ENCODE data around the gene AANAT.
"Not testable (repeated sequence)": the region's sequence is repeated elsewhere in the genome, so short reads cannot be mapped to it uniquely, and the experiment has no call there.

AANAT gene

GRCh38 chr17:76501827-76502307, 34.5 kb downstream of the AANAT start:
- H3K4me3 ChIP-seq (ENCODE audit: low read depth, low read length): peak overlapping the region; percentile 61
- TF ChIP-seq CTCF (IDR thresholded peaks at IDR 0.05; ENCODE audit: low read depth, low read length): no peak

- no peak for TF ChIP-seq CTCF (IDR thresholded peaks at IDR 0.05; ENCODE audit: low read depth, low read length)
- H3K4me3 ChIP-seq (ENCODE audit: low read depth, low read length): no peak overlapping the region
Measured at GRCh38 chr17:76502341-76503211, 35.2 kb downstream of the AANAT start.

DNA sequence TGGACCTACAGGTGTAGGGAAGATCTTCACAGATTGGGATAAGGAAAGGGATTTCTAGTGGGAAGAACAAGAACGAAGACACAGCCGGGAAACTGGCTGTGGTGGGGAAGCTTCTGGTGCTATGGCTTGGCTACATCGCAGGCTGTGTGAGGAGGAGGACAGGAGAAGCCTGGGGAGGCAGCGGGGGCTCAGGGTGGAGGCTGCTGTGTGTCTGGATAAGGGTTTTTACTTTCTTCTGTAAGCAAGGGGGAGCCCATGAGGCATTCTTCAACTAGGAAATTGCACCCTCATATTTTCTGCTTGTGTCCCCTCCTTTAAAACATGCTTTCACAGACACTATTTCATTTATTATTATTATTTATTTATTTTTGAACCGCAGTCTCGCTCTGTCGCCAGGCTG, 36.7 kb downstream of the AANAT start:
- no peak for TF ChIP-seq CTCF (IDR thresholded peaks at IDR 0.05; ENCODE audit: low read depth, low read length)
- no peak overlapping the region for H3K4me3 ChIP-seq (ENCODE audit: low read depth, low read length)

DNA sequence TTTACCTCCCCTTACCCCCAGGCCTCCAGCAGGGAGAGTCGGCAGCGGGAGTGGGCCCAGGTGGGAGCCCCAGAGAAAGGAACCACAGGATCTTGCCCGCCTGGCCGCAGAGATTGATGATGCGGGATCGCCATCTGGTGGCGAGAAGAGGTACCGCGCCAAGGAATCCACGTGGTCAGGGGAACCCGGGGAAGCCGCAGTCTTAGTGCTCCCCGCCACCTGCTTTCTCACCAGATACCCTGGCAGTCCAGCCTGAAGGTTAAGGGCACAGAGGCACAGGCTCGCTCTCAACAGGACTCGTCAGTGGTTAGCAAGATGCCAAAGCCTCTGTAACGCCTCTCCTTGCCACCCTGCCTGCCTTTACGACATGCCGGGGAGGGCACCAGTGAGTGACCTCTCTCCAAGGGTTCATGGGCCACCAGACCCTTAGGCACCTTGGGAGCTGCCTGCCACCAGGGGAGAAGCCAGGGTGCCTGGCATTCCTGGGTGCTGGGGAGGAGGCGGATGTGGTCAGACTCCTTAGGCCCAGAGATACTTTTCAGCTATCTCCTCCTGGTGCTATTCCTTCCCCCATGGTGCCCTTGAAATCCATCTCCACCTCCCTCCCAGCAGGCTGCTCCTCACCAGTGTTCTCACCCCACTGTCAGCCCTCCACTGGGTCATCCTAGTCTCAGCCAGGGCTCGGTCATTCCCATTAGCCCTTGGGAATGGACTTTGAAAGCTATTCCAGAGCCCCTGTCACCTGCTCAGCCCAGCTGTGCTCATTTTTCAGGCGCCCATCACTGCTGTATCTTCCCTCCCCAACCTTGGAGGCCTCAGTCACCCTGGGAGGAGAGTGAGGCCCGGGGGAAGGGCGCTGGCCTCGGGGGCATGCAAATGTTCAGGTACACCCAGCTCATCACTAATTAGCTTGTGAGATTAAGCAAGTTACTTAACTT, 39.3 kb downstream of the AANAT start:
- peak; percentile 75 for TF ChIP-seq CTCF (IDR thresholded peaks at IDR 0.05; ENCODE audit: low read depth, low read length)
- H3K4me3 ChIP-seq (ENCODE audit: low read depth, low read length): no peak overlapping the region

GRCh38 chr17:76508472-76509063, 41.2 kb downstream of the AANAT start:
- H3K4me3 ChIP-seq (ENCODE audit: low read depth, low read length): not testable (repeated sequence)

DNA sequence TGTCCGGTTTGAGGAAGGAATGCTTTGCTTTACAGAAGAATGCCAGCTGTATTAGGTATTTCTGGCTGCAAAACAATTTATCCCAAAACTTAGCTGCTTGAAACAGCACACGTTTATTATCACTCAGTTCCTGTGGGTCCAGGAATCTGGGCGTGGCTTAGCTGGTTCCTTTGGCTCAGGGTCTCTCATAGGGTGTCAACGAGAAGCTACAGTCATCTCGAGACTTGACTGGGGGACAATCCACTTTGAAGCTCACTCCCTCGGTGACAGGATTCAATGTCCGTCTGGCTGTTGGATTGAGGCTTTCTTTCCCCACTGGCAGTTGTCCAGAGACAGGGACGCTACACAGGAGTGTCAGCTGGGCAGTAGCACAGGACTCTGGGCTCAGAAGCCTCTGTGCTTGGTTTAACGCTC, 43.4 kb downstream of the AANAT start:
- H3K4me3 ChIP-seq (ENCODE audit: low read depth, low read length): no peak overlapping the region
- no peak for TF ChIP-seq CTCF (IDR thresholded peaks at IDR 0.05; ENCODE audit: low read depth, low read length)

DNA sequence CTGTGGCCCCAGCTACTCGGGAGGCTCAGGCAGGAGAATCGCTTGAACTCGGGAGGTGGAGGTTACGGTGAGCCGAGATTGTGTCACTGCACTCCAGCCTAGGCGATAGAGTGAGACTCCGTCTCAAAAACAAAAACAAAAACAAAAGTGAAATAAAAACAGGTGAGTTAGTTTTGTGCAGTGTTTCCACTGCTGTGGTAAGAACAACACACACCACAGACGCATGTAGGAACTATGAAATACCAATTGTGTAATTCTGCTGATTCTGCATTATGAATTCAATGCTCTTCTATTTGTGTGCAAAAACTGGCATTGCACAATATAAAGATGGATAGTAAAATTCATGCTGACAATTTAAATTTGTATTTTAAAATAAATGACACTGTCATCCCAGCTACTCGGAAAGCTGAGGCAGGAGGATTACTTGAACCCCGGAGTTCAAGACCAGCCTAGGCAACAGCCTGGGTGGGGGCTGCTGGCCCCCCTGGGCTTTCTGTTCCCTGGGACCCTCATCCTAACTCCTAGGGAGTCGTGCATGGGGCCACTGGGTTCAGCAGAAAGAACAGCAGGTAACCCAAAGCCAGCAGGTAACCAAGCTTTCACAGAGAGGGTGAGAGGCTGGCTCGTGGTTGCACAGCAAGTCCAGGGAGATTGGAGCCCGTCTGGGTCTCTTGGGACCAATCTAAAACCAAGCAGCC, 44.4 kb downstream of the AANAT start:
- no peak for TF ChIP-seq CTCF (IDR thresholded peaks at IDR 0.05; ENCODE audit: low read depth, low read length)
- no peak overlapping the region for H3K4me3 ChIP-seq (ENCODE audit: low read depth, low read length)
